GM19468 (cell line): ENCODE data around the gene COL11A1.
"Not testable (repeated sequence)": the region's sequence is repeated elsewhere in the genome, so short reads cannot be mapped to it uniquely, and the experiment has no call there.

ENCODE experiments used
- ATAC-seq: cut with Tn5 transposase; IDR thresholded peaks from one replicate; pipeline ENCODE4 v1.9.1; 2021; ENCODE audit warnings: mild to moderate bottlenecking, moderate library complexity, moderate number of reproducible peaks; ENCODE audit not compliant: unreplicated experiment; ENCODE audit errors: extremely low read depth

Gene COL11A1

DNA sequence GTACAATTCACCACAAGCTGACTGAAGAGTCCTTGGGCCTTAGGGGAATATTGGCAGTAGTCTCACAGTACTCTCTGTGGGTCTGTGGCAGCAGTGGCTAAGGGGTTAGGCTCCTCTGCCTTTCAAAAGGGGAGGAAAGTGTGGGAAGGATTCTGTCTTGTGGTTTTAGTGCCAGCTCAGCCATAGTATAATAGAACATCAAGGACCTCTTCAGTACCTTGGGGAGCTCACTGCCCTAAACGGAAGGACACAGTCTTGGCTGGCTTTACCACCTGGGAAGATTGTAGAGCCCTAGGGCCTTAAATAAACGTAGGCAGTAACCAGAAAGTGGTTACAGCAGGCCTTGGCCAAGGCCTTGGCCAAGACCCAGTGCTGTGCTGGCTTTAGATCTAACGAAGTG lies 265.7 kb downstream of the COL11A1 start:
- no peak for ATAC-seq

DNA sequence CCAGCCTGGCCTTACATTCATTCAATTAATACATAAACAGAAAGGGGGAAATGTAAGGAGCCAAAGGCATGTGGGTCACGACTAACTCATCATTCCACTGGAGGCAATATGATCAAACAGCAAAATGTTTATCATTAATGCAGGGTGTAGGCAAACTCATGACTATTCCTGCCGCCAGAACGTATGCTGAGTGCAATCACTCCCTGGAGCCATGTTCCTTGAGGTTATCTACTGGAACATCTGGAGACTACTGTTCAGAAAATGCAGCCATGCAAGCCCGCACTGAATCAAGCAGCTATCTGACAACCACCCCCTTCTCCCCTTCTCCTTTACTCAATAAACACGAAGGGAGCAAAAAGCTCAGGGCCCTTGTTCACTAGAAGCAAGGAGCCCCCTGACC lies 267.6 kb downstream of the COL11A1 start:
- ATAC-seq: no peak

DNA sequence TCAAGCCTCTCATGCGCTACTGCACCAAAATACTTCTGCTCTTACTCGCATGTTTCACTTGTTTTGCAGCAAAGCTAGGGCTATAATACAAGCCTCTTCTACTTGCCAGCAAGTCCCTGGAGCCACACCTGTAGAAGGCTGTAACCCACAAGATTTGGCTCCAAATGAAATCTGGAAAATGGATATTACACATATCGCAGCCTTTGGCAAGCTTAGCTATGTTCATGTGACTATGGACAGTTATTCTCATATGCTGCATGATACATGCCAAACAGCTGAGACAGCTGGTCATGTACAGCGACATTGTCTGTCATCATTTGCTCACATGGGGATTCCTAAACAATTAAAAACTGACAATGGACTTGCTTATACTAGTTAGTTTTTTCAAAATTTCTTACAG lies 270.3 kb downstream of the COL11A1 start:
- no peak for ATAC-seq

DNA sequence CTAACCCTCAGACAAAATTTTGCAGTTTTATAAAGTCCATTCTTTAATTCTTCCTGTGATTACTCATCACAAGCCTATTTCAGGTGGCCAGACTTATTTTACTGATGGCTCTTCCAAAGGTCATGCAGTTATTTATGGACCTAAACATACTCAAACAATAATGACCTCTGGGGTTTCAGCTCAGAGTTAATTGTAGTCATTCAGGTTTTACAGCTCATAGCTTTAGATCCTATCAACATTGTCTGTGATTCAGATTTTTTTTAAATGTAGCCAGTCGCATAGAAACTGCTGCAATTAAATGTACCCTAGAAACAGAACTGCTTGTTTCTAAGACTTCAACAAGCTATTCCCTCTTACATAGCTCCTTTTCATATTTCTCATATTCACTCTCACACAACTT lies 270.8 kb downstream of the COL11A1 start:
- no peak for ATAC-seq

GRCh38 chr1:102836991-102837390 lies 271.3 kb downstream of the COL11A1 start:
- no peak for ATAC-seq

DNA sequence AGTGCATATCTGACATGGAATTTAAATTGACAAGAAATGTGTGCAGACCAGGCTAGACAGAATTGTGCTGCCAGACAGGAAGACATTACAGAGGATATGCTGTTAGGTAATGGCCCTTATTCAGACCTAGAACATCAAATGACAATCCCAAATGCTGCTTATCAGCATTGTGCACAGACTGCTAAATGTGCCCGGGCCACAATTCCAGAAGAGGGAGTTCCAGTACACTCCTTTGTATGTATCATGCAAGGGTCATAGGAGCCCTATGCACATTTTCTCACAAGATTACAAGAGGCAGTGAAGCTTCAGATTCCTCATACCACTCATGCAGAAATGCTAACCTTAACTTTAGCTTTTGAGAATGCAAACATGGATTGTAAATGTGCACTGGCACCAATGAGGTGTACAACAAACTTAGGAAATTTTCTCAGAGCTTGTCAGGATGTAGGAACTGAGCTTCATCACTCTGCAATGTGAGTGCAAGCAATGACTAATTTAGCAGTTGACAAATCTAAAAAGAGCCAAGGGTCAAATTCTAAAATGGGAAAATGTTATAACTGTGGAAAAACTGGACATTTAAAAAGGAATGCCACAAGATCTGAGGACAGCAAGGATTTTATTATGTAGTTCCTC lies 273.5 kb downstream of the COL11A1 start:
- no peak for ATAC-seq

GRCh38 chr1:102833151-102833550 lies 275.2 kb downstream of the COL11A1 start:
- ATAC-seq: no peak

DNA sequence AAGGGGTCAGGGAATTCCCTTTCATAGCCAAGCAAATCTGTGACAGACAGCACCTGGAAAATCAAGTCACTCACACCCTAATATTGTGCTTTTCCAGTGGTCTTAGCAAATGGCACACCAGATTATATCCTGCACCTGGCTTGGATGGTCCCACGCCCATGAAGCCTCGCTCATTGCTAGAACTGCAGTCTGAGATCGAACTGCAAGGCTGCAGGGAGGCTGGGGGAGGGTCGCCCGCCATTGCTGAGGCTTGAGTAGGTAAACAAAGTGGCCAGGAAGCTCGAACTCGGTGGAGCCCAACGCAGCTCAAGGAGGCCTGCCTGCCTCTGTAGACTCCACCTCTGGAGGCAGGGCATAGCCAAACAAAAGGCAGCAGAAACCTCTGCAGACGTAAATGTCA lies 281.6 kb downstream of the COL11A1 start:
- not testable (repeated sequence) for ATAC-seq
